ENCODE measurements around the gene SOX1.

SOX1 gene

GRCh38 chr13:112058941-112059340, 8.0 kb upstream of the SOX1 start:
- DNase-seq (ENCODE audit: low read depth in 2 of 2): no peak

GRCh38 chr13:112059457-112060281, 7.3 kb upstream of the SOX1 start:
- no peak for DNase-seq (ENCODE audit: low read depth in 2 of 2)

DNA sequence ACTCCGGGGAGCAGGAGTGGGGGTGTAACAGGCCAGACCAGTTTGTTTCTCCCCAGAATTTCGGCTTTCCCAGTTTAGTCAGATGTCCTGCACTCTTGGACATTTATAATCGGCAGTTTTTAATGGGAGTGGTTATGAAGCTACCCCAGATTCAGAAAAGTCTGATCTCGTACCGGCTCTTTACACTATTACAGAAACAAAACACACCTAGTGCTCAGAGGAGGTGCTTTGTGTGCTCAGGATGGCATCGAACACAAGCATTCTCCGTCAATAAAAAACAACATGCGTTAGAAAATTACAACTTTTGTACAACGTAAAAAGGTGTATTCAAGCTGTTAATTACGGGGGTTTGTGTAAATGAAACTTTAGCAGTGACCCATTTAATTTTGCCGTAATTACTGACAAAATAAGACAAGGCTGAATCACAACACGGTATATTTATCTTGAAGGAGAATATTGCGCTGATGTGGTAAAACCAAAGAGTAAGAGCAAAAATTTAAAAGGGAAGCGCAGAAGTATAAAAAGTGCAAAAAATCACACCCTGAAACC, 6.6 kb upstream of the SOX1 start:
- no peak for DNase-seq (ENCODE audit: low read depth in 2 of 2)

- DNase-seq (ENCODE audit: low read depth in 2 of 2): no peak
Observed at GRCh38 chr13:112060899-112061366, 6.0 kb upstream of the SOX1 start.

DNA sequence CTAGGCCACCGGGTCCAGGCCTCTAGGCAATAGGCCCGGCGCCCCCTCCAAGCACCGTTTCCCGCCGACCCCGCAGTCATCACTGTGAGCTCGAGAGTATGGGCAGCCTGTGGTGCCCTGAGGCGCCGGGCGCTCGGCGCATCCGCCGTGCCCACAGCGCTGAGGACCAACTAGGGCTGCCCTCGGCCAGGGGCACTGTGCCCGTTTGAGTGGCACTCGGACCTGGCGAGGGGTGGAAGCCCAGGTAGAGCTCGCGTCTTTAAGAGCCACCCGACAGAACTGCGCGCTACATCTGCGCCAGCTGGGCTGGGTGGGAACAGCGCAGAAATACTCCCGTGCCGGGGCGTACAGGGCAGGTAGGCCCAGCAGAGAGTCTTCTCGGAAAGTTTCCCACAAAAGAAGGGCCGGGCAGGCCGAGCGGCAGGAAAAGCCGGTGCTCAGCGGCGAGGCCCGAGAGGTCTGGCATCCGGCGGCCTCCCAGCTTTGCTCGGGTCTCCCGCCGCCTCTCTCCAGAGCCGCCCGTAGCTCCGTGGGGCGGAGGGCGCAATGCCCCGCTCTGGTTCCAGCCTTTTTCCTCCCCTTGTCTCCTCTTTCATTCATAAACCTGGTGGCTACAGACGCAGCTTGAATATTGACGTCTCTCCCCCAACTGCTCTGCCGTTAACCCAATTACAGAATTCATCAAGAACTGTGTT, 5.4 kb upstream of the SOX1 start:
- DNase-seq (ENCODE audit: low read depth in 2 of 2): no peak

DNA sequence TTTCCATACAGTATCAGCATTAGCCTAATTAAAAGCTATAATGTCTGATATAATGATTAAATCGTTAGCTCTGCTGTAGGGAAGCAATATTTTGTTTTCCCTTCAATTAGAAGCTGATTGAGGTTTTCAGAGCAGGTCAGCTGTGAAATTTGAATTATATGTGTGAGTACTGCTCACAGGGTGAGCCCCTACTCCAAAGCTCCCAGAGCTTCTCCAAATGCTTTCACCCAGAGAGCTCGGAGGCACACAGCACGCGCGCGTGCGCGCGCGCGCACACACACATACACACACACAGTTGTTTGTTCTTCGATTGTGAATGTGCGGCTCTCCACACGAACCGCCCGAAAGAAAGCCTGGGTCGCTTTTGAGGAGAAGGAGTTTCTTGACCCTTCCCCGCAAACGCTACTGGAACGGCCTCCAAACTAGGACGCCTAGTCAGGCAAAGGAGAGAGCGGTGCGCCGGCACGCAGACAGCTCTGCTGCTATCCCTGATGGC, 4.8 kb upstream of the SOX1 start:
- no peak for DNase-seq (ENCODE audit: low read depth in 2 of 2)

DNA sequence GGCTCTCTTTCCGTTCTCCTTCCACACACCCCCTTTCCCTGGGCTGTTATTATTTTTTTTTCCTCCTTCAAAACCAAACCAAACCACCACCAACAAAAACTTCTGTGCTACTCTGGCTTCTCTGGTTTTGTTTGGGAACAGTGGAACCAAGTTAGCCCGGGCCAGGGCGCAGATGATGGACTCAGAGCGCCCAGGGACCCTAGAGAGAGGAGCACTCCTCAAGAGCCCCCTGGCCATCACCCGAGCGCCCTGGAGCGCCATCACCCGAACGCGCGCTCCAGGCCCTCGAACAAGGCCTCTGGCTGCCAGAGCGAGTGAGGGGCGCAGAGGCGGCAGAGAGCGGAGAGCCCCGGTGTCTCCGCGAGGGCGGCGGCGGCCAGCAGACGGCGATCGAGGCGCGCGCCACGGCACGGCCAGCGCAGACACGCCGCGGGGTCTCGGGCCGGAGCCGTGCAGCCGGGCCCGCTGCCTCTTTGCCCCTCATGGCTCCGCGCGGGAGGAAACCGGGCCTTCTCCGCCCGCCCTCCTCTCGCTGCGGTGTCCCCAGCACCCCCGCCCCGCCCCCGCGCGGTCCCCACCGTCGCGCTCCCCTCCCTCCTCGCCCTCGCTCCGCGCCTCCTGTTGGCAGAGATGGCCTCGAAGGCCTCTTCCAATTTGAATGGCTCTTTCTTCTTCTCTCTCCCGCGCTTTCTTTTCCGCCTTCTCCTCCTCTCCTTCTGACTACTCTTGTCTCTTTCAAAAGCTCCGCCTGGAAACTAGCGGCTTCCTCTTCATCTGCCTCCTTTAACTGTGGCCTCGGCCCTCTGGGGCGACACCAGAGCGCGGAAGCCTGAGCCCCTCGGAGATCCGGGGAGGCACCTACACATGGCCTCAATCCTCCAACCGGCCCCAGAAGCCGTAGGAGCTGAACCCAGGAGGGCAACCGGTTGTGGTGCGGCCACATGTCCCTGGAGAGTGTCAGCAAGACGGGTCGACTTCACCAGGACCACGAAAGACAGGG, 4.1 kb upstream of the SOX1 start:
- no peak for DNase-seq (ENCODE audit: low read depth in 2 of 2)

- no peak for DNase-seq (ENCODE audit: low read depth in 2 of 2)
Observed at GRCh38 chr13:112063807-112064206, 3.1 kb upstream of the SOX1 start.

DNA sequence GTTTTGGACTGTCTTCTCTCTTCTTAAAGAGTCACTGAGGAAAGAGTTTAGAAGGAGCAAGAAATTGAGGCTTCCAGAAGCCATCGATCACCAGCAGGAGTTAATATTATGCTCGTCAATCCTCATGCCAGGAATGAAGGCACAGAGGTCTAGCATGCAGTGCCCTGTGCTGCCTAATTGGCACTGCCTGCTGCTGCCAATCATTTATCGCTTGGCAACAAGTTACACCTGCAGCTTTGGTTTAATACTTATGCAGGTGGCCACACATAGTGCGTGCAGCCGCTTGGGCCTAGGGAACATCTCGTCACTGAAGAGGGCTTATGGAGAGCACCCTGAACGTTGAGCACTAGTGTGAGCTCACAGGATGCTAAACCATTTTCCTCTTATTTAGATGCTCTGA, 2.7 kb upstream of the SOX1 start:
- no peak for DNase-seq (ENCODE audit: low read depth in 2 of 2)

DNA sequence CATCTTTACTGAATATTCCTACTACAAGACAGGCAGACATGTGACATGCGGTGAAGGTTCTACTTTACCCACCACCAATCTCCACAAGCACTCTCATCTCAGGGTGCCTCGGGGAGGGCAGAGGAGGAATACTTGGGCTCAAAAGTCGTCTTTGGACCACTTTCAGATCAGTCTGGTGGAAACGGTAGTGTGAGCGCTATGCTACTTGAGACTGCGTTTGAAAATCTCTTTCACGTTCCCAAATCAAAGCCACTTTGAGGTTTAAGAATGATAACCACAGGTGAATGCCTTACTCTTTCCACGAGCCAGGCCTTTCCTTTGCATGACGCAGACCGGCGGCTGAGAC, 1.5 kb upstream of the SOX1 start:
- DNase-seq (ENCODE audit: low read depth in 2 of 2): no peak

DNA sequence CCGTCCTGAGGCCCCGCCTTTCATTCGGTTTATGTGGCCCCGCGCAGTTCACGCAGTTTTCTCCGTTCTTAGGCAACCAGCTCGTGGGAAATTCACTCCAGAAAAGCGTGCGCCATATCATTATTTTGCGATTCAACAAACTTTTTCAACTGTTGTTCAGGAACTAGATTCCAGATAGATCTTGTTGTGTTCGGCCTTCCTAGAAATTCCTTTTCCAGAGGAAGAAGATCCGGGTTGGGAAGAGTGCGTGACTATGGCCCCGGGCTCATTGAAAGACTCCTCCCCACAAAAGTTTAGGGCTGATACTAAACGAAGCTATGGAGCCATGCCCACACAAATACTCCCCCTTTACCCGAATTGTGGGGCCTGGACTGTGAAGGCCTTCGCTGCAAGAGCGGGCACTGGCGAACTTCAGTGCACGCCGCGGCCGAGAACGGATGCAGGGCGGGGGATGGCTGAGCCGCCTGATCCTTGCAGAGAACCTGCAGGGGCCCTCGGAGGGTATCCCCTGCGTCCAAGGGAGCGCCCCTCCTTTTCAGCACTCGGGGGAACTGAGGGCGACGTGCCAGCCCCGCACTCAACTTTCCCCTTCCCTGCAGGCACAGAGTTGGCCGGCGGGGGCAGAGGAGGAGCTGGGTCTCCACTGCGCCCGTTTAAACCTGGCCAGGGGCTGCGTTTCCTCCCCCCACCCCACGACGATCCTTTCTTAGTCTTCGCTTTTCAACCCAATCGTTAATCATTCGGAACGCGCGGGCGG, 904 bp upstream of the SOX1 start:
- DNase-seq (ENCODE audit: low read depth in 2 of 2): no peak

DNA sequence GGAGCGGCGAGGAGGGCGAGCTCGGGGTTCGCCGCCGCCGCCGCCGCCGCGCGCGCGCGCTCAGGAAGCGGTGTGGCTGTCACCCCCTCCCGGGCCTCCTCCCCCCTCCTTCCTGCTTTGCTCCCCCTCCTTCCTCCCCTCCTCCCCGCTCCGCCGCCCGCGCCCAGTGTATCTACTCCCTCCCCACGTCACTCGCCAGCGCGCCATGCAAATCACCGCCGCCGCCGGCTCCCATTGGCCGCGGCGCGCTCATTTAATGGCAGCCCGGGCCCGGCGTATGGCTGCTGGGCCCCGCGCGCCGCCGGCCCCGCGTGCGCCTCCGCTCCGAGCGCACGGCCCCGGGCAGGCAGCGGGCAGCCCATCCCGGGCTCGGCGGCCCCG, 335 bp upstream of the SOX1 start:
- peak; percentile 34 to 38 for DNase-seq (ENCODE audit: low read depth in 2 of 2)

- DNase-seq (ENCODE audit: low read depth in 2 of 2): no peak
Observed at GRCh38 chr13:112067871-112068539, 1.1 kb downstream of the SOX1 start.

DNA sequence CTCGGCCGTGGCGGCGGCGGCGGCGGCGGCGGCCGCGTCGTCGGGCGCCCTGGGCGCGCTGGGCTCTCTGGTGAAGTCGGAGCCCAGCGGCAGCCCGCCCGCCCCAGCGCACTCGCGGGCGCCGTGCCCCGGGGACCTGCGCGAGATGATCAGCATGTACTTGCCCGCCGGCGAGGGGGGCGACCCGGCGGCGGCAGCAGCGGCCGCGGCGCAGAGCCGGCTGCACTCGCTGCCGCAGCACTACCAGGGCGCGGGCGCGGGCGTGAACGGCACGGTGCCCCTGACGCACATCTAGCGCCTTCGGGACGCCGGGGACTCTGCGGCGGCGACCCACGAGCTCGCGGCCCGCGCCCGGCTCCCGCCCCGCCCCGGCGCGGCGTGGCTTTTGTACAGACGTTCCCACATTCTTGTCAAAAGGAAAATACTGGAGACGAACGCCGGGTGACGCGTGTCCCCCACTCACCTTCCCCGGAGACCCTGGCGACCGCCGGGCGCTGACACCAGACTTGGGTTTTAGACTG, 1.7 kb downstream of the SOX1 start:
- DNase-seq (ENCODE audit: low read depth in 2 of 2): no peak

GRCh38 chr13:112069061-112069844, 2.3 kb downstream of the SOX1 start:
- no peak for DNase-seq (ENCODE audit: low read depth in 2 of 2)

- no peak for DNase-seq (ENCODE audit: low read depth in 2 of 2)
Observed at GRCh38 chr13:112069845-112070251, 2.9 kb downstream of the SOX1 start.

DNA sequence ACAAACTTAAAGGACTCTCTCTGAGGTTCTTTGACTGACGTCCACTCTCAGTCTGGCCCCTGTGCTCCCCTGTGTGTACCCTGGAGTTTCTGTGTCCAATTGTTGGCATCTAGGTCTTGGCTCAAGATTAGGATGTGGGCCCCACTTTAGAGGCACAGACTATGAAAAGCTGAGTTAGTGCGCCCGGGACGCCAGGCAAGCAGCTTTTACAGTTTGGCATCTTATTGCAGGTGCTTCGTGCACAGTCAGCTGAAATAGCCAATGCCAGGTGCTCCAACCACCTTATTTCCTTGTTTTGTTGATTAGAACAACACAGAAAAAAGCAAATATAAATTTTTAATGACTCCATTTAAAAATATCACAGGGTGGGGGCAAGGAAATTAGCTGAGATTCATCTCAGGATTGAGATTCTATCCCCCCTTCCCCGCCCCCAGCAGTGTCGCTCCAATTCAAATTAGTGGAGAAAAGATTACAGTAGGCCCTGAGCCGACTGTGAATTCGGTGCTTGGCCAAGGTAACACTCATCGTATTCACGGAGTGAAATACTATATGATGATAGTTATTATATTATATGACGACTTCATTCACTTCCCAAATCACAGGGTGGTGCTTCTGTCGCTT, 4.3 kb downstream of the SOX1 start:
- DNase-seq (ENCODE audit: low read depth in 2 of 2): no peak

DNA sequence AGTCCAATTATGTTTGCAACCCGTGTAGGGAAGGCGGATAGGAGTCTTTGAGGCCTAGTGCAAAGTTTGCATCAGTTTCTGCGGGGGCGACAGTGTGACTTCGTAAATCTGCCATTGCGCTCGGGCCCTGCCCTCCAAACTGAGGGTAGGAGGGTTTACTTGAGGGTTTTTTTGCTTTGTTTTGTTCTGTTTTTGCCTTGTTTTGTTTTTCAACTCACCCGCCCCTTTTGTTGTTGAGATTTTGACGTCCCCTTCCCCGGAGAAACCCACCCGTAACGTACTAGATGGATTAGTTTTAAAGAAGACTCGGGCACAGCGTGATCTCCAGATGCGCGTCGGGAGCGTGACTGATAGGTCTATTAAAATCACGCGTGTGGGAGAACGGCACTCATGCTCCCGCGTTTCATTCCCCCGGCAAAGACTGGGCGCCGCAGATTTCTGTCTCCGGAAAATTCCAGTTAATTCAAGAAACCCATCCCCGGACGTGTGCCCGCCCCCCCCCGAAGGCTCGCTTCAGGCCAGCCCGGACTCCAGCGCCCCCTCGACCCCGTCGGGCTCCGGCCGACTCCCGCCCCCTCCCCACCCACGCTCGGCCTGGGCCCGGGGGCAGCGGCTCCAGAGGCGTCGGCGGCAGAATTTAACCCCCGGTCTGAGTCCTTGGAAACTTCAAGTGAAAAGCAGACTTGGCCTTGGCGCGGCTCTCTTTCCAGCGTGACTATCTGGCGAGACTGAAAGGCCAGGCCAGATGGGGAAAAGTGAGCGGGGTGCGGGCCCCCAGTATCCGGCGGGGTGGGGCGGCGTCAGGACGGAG, 5.0 kb downstream of the SOX1 start:
- no peak for DNase-seq (ENCODE audit: low read depth in 2 of 2)
